ENCODE measurements around the gene CCDC54.

DNA sequence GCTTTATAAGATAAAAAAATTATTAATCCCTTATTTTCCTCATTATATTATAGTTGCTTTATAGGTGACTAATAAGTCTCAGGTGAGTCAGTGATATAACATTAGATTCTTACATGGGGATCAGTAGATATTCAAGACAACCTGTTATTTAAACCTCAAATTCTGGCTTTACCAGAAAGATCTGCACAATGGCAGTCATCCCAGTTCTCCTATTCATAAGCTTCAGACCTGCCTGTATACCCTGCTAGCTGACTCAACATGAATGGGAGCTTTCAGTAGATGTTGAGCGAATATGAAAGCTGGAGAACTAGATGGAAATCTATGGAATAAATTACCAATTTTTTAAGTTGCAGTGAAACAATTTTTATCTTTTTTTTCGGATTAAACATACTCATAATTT, 20.5 kb upstream of the CCDC54 start:
- TF ChIP-seq CTCF (IDR thresholded peaks at IDR 0.05; ENCODE audit: poor library complexity) (no peak), EZH2phosphoT487 (IDR thresholded peaks at IDR 0.05; ENCODE audit: low read depth, severe bottlenecking, unreplicated experiment) (no peak)

Data from hepatocyte (in vitro differentiated cells).